Lower leg skin (tissue), 3 donors: Measurements from ENCODE around the gene SUB1.

Experiments
- POLR2A ChIP-seq, 2 donors: fragments of 450-650 bp; IDR thresholded peaks; one replicate each; pipeline ENCODE4 v1.6.1; 2016 to 2017; ENCODE audit warnings: antibody characterized with exemption in 2 of 2, mild to moderate bottlenecking in 1 of 2, moderate library complexity in 1 of 2
- TF ChIP-seq, protein P1 (sequence below), 3 donors: fragments of 450-650 bp; IDR thresholded peaks; one replicate each; pipeline ENCODE4 v1.5.1; 2016; ENCODE audit warnings: antibody characterized with exemption in 3 of 3, mild to moderate bottlenecking in 3 of 3, moderate library complexity in 2 of 3

DNA sequence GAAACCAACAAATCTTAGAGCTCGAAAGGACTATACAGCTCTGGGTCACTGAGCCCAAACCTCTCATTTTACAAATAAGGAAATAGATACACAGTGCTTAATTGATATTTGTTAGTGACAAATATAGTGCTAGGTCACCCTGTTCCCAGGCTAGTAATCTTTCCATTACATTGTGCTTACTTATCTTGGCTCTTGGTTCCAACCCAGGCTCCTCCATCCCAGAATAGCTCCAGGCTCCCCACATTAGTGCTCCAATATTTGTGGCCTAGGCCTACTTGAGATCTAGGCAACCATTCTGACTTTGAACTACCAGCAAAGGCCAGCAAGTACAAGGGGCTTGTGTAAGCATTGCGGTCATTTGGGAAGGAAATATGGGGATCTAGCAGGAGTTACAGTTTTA, 21.7 kb upstream of the SUB1 start:
- TF ChIP-seq POLR2A (IDR thresholded peaks at IDR 0.05), result no peak
- TF ChIP-seq, protein P1, sequence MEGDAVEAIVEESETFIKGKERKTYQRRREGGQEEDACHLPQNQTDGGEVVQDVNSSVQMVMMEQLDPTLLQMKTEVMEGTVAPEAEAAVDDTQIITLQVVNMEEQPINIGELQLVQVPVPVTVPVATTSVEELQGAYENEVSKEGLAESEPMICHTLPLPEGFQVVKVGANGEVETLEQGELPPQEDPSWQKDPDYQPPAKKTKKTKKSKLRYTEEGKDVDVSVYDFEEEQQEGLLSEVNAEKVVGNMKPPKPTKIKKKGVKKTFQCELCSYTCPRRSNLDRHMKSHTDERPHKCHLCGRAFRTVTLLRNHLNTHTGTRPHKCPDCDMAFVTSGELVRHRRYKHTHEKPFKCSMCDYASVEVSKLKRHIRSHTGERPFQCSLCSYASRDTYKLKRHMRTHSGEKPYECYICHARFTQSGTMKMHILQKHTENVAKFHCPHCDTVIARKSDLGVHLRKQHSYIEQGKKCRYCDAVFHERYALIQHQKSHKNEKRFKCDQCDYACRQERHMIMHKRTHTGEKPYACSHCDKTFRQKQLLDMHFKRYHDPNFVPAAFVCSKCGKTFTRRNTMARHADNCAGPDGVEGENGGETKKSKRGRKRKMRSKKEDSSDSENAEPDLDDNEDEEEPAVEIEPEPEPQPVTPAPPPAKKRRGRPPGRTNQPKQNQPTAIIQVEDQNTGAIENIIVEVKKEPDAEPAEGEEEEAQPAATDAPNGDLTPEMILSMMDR (IDR thresholded peaks at IDR 0.05), result no peak
